ENCODE results near the gene C1orf159. TPM values are rescaled to one million over a fixed set of nuclear protein-coding genes. Genes with fewer than 3 reads are reported as not detected.

Gene C1orf159
- total RNA-seq, 1 donor from 2014 or later = 8.2 TPM

- Histone ChIP-seq H3K36me3 (ENCODE audit: control insufficient read depth, insufficient read depth, low read length) (no peaks in the 10 kb centered on the region), H3K4me3 (ENCODE audit: low read depth, low read length) (no peak overlapping the region), H3K27me3 (ENCODE audit: control insufficient read depth, insufficient read depth, low read length) (peaks cover 5% of the 10 kb centered on the region)
- no peak for TF ChIP-seq CTCF (IDR thresholded peaks at IDR 0.05; ENCODE audit: insufficient read depth, low read length, severe bottlenecking)
- no peak for DNase-seq (ENCODE audit: low read depth)
- FAIRE-seq = no peak
Measured at GRCh38 chr1:1137256-1138045, 21.6 kb upstream of the C1orf159 start.

- no peaks in the 10 kb centered on the region for H3K36me3 ChIP-seq (ENCODE audit: control insufficient read depth, insufficient read depth, low read length)
- TF ChIP-seq CTCF (IDR thresholded peaks at IDR 0.05; ENCODE audit: insufficient read depth, low read length, severe bottlenecking) = no peak
- FAIRE-seq = no peak
- H3K27me3 ChIP-seq (ENCODE audit: control insufficient read depth, insufficient read depth, low read length) = peaks cover 5% of the 10 kb centered on the region
- DNase-seq (ENCODE audit: low read depth) = no peak
- H3K4me3 ChIP-seq (ENCODE audit: low read depth, low read length) = no peak overlapping the region
Measured at GRCh38 chr1:1136547-1137230, 20.8 kb upstream of the C1orf159 start.

- Histone ChIP-seq H3K27me3 (ENCODE audit: control insufficient read depth, insufficient read depth, low read length) (peaks cover 5% of the 10 kb centered on the region), H3K36me3 (ENCODE audit: control insufficient read depth, insufficient read depth, low read length) (no peaks in the 10 kb centered on the region), H3K4me3 (ENCODE audit: low read depth, low read length) (no peak overlapping the region)
- DNase-seq (ENCODE audit: low read depth) (no peak), FAIRE-seq (no peak)
- TF ChIP-seq CTCF (IDR thresholded peaks at IDR 0.05; ENCODE audit: insufficient read depth, low read length, severe bottlenecking) = no peak
Measured at GRCh38 chr1:1135339-1136136, 19.6 kb upstream of the C1orf159 start.

GRCh38 chr1:1134300-1134970, 18.5 kb upstream of the C1orf159 start:
- FAIRE-seq (no peak), DNase-seq (ENCODE audit: low read depth) (no peak)
- no peak overlapping the region for H3K4me3 ChIP-seq (ENCODE audit: low read depth, low read length)
- H3K27me3 ChIP-seq (ENCODE audit: control insufficient read depth, insufficient read depth, low read length) = peaks cover 5% of the 10 kb centered on the region
- H3K36me3 ChIP-seq (ENCODE audit: control insufficient read depth, insufficient read depth, low read length) = no peaks in the 10 kb centered on the region
- TF ChIP-seq CTCF (IDR thresholded peaks at IDR 0.05; ENCODE audit: insufficient read depth, low read length, severe bottlenecking) = no peak

- H3K4me3 ChIP-seq (ENCODE audit: low read depth, low read length) = no peak overlapping the region
- FAIRE-seq = no peak
- TF ChIP-seq CTCF (IDR thresholded peaks at IDR 0.05; ENCODE audit: insufficient read depth, low read length, severe bottlenecking) = no peak
- H3K27me3 ChIP-seq (ENCODE audit: control insufficient read depth, insufficient read depth, low read length) = peaks cover 3% of the 10 kb centered on the region
- no peak for DNase-seq (ENCODE audit: low read depth)
- no peaks in the 10 kb centered on the region for H3K36me3 ChIP-seq (ENCODE audit: control insufficient read depth, insufficient read depth, low read length)
Measured at GRCh38 chr1:1132956-1133750, 17.3 kb upstream of the C1orf159 start.

All from bronchial epithelial cell (primary cell).